GM12891 (cell line): ENCODE measurements around the gene SMIM17.

Experiments used
- DNase-seq: peaks from one replicate; pipeline ENCODE4 v3.0.0; 2011; ENCODE audit warnings: low spot score; ENCODE audit not compliant: insufficient read length
- FAIRE-seq: peaks from 2 replicates; lab custom pipeline; 2011; peaks lifted over from hg19 to GRCh38; lab: Jason Lieb, UNC
- PAX5 ChIP-seq: IDR thresholded peaks from 2 replicates; pipeline ENCODE4 v1.6.1; 2011; ENCODE audit warnings: low read length, moderate library complexity, mild to moderate bottlenecking; ENCODE audit not compliant: insufficient read depth, severe bottlenecking
- POLR2A ChIP-seq: IDR thresholded peaks from 2 replicates; pipeline ENCODE4 v1.6.1; 2011; ENCODE audit warnings: low read depth, low read length, control low read depth
- POLR2AphosphoS5 ChIP-seq: IDR thresholded peaks from 2 replicates; pipeline ENCODE4 v1.6.1; 2011; ENCODE audit warnings: low read depth, low read length, control low read depth
- POU2F2 ChIP-seq: IDR thresholded peaks from 2 replicates; pipeline ENCODE4 v1.6.1; 2011; ENCODE audit warnings: low read depth, mild to moderate bottlenecking, control low read depth, low read length, moderate library complexity
- SPI1 ChIP-seq: IDR thresholded peaks from 2 replicates; pipeline ENCODE4 v1.6.1; 2011; ENCODE audit warnings: low read depth, low read length, control low read depth
- TAF1 ChIP-seq: IDR thresholded peaks from 2 replicates; pipeline ENCODE4 v1.6.1; 2011; ENCODE audit warnings: low read depth, low read length, control low read depth

Gene SMIM17

GRCh38 chr19:56699552-56699951 lies 56.6 kb downstream of the SMIM17 start:
- no peak for DNase-seq
- TF ChIP-seq SPI1 (no peak), POLR2A (no peak), PAX5 (no peak), POLR2AphosphoS5 (no peak), TAF1 (no peak), POU2F2 (no peak)
- no peak for FAIRE-seq

GRCh38 chr19:56701895-56702294 lies 58.9 kb downstream of the SMIM17 start:
- DNase-seq (no peak), FAIRE-seq (no peak)
- no peak for TF ChIP-seq PAX5
- TF ChIP-seq SPI1: no peak
- no peak for TF ChIP-seq POLR2A
- no peak for TF ChIP-seq TAF1
- TF ChIP-seq POLR2AphosphoS5: no peak
- no peak for TF ChIP-seq POU2F2

GRCh38 chr19:56705939-56706338 lies 63.0 kb downstream of the SMIM17 start:
- TF ChIP-seq PAX5 (no peak), POLR2AphosphoS5 (no peak), SPI1 (no peak), POU2F2 (no peak), TAF1 (no peak), POLR2A (no peak)
- FAIRE-seq: no peak

More at GRCh38 chr19:56705939-56706338, 63.0 kb downstream of the SMIM17 start:
- no peak for DNase-seq
